DMS79 (cell line): ENCODE results near the gene SCD5.
A peak's percentile ranks its signal among the peaks of the same experiment; 100 is the strongest.

Experiments
- DNase-seq: peaks from one replicate; lab custom pipeline; 2025; lab: John Stamatoyannopoulos, UW

SCD5 gene

GRCh38 chr4:82797040-82797404 is 1.6 kb downstream of the SCD5 start:
- peak; percentile 30 for DNase-seq

GRCh38 chr4:82792912-82793649 is 5.5 kb downstream of the SCD5 start:
- DNase-seq = no peak

- no peak for DNase-seq
Observed at GRCh38 chr4:82791179-82791578, 7.4 kb downstream of the SCD5 start.

- no peak for DNase-seq
Observed at GRCh38 chr4:82790060-82790660, 8.4 kb downstream of the SCD5 start.

GRCh38 chr4:82789025-82789776 is 9.4 kb downstream of the SCD5 start:
- DNase-seq = no peak

- DNase-seq = no peak
Observed at GRCh38 chr4:82787342-82787741, 11.3 kb downstream of the SCD5 start.

GRCh38 chr4:82786828-82787227 is 11.8 kb downstream of the SCD5 start:
- DNase-seq = no peak

- no peak for DNase-seq
Observed at GRCh38 chr4:82785611-82786400, 12.8 kb downstream of the SCD5 start.

GRCh38 chr4:82784681-82785610 is 13.7 kb downstream of the SCD5 start:
- no peak for DNase-seq

GRCh38 chr4:82782626-82783345 is 15.8 kb downstream of the SCD5 start:
- DNase-seq = no peak

GRCh38 chr4:82780752-82781231 is 17.8 kb downstream of the SCD5 start:
- DNase-seq = peak; percentile 88

GRCh38 chr4:82780170-82780751 is 18.3 kb downstream of the SCD5 start:
- DNase-seq = no peak

- DNase-seq = no peak
Observed at GRCh38 chr4:82779032-82779431, 19.6 kb downstream of the SCD5 start.

- no peak for DNase-seq
Observed at GRCh38 chr4:82777857-82778525, 20.6 kb downstream of the SCD5 start.

GRCh38 chr4:82776925-82777542 is 21.6 kb downstream of the SCD5 start:
- no peak for DNase-seq

GRCh38 chr4:82775243-82775642 is 23.4 kb downstream of the SCD5 start:
- DNase-seq = no peak

GRCh38 chr4:82774711-82775171 is 23.9 kb downstream of the SCD5 start:
- no peak for DNase-seq

- DNase-seq = no peak
Observed at GRCh38 chr4:82773057-82773456, 25.5 kb downstream of the SCD5 start.

- DNase-seq = no peak
Observed at GRCh38 chr4:82770607-82771006, 28.0 kb downstream of the SCD5 start.
